ENCODE data around the gene EXOC4. TPM values are rescaled to one million over a fixed set of nuclear protein-coding genes. Genes with fewer than 3 reads are reported as not detected.

Gene EXOC4
- polyA plus RNA-seq, 1 experiment, result 45.9 TPM

- POLR2A ChIA-PET, result no interaction called here
- H3K36me3 ChIP-seq (ENCODE audit: control insufficient read depth, insufficient read depth, low read length), result no peaks in the 10 kb centered on the region
Observed at GRCh38 chr7:133824132-133824531, 571.3 kb downstream of the EXOC4 start.

GRCh38 chr7:133827707-133828623, 575.1 kb downstream of the EXOC4 start:
- no peak for TF ChIP-seq CTCF (IDR thresholded peaks at IDR 0.05; ENCODE audit: insufficient read depth, low read depth, low read length)
- Histone ChIP-seq H3K36me3 (ENCODE audit: control insufficient read depth, insufficient read depth, low read length) (no peaks in the 10 kb centered on the region), H3K4me3 (ENCODE audit: low read depth, low read length) (no peak overlapping the region), H3K27me3 (ENCODE audit: control insufficient read depth, insufficient read depth, low read length) (no peaks in the 10 kb centered on the region)
- CTCF ChIA-PET, result interaction anchor here (1.9 kb wide), 1 partner anchor 31 kb away, joined by 3 read pairs; no protein-coding TSS in a partner anchor
- POLR2A ChIA-PET, result no interaction called here
- DNase-seq (ENCODE audit: low read depth), result no peak

More at GRCh38 chr7:133824132-133824531, 571.3 kb downstream of the EXOC4 start:
- H3K27me3 ChIP-seq (ENCODE audit: control insufficient read depth, insufficient read depth, low read length), result no peaks in the 10 kb centered on the region
- TF ChIP-seq CTCF (IDR thresholded peaks at IDR 0.05; ENCODE audit: insufficient read depth, low read depth, low read length), result no peak
- no peak overlapping the region for H3K4me3 ChIP-seq (ENCODE audit: low read depth, low read length)
- CTCF ChIA-PET, result no interaction called here
- DNase-seq (ENCODE audit: low read depth), result no peak

DNA sequence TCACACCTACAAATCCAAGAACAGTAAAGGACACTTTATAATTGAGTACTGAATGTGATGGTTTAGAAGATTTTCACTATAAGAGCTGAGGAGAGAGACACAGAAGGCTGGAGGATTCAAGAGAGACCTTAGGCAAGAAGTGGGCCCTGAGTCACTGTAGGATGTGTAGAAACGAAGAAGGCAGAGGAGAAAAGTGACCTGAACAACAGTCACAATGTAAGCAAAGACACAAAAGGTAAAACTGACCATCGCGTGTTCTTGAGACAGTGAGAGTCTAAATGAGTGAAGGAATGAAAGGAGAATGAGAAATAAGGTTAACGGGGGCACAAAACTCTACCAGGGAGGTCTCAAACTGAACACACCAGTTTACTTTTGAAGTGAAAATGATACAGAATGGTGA, 576.0 kb downstream of the EXOC4 start:
- no peaks in the 10 kb centered on the region for H3K27me3 ChIP-seq (ENCODE audit: control insufficient read depth, insufficient read depth, low read length)
- no peaks in the 10 kb centered on the region for H3K36me3 ChIP-seq (ENCODE audit: control insufficient read depth, insufficient read depth, low read length)
- DNase-seq (ENCODE audit: low read depth), result no peak
- ChIA-PET POLR2A (no interaction called here), CTCF (interaction anchor here (1.9 kb wide), 1 partner anchor 32 kb away, joined by 3 read pairs; no protein-coding TSS in a partner anchor)
- no peak overlapping the region for H3K4me3 ChIP-seq (ENCODE audit: low read depth, low read length)
- no peak for TF ChIP-seq CTCF (IDR thresholded peaks at IDR 0.05; ENCODE audit: insufficient read depth, low read depth, low read length)

DNA sequence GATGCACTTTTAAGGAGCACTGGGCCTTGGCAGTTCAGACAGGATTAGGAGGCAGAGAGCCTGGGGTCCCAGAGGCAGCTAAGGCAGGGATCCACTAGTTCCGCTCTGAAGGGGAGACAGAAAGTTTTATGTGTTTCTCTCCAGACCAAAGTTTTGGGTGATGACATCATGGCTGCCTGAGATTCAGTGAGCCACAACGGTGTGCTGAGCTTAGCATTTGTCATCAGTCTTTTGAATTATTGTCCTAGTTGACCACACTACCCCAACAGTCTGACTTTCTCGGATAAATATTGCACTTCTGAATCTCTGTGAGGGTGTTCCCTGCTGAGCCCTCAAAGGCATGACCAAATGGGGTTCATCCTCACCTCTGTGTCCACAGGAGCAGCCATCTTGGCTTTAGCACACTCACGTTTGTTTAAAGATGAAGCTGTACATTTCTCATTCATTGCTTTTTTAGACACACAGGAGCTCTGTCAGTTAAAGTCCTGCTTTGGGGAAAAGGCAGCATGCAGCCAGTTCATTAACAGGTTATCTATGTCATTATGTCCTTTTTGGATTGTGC, 576.5 kb downstream of the EXOC4 start:
- CTCF ChIA-PET, result interaction anchor here (1.9 kb wide), 1 partner anchor 32 kb away, joined by 3 read pairs; no protein-coding TSS in a partner anchor

More for the DNA sequence above, 576.5 kb downstream of the EXOC4 start:
- POLR2A ChIA-PET, result no interaction called here
- DNase-seq (ENCODE audit: low read depth), result no peak
- Histone ChIP-seq H3K4me3 (ENCODE audit: low read depth, low read length) (no peak overlapping the region), H3K27me3 (ENCODE audit: control insufficient read depth, insufficient read depth, low read length) (no peaks in the 10 kb centered on the region), H3K36me3 (ENCODE audit: control insufficient read depth, insufficient read depth, low read length) (no peaks in the 10 kb centered on the region)
- no peak for TF ChIP-seq CTCF (IDR thresholded peaks at IDR 0.05; ENCODE audit: insufficient read depth, low read depth, low read length)
